NCI-H1417 treated with DMSO at 0.1 percent for 48 hours (cell line): Measurements from ENCODE around the gene NME9.

ENCODE experiments used
- DNase-seq: peaks from one replicate; lab custom pipeline; 2025; lab: John Stamatoyannopoulos, UW

NME9 gene

GRCh38 chr3:138332472-138333073 is 2.9 kb upstream of the NME9 start:
- no peak for DNase-seq

- DNase-seq: no peak
Measured at GRCh38 chr3:138331143-138331894, 1.7 kb upstream of the NME9 start.

GRCh38 chr3:138329984-138330293 is 288 bp upstream of the NME9 start:
- DNase-seq: no peak

- no peak for DNase-seq
Measured at GRCh38 chr3:138328341-138328740, 1.3 kb downstream of the NME9 start.

- DNase-seq: no peak
Measured at GRCh38 chr3:138327831-138328230, 1.8 kb downstream of the NME9 start.

GRCh38 chr3:138326866-138327595 is 2.6 kb downstream of the NME9 start:
- no peak for DNase-seq

- DNase-seq: no peak
Measured at GRCh38 chr3:138325990-138326389, 3.7 kb downstream of the NME9 start.

GRCh38 chr3:138323971-138324370 is 5.7 kb downstream of the NME9 start:
- no peak for DNase-seq

GRCh38 chr3:138317687-138318086 is 12.0 kb downstream of the NME9 start:
- no peak for DNase-seq

- DNase-seq: no peak
Measured at GRCh38 chr3:138314751-138315150, 14.9 kb downstream of the NME9 start.

- DNase-seq: no peak
Measured at GRCh38 chr3:138310494-138310893, 19.2 kb downstream of the NME9 start.

GRCh38 chr3:138308783-138309182 is 20.9 kb downstream of the NME9 start:
- DNase-seq: no peak

GRCh38 chr3:138307899-138308298 is 21.8 kb downstream of the NME9 start:
- DNase-seq: no peak

- DNase-seq: no peak
Measured at GRCh38 chr3:138303474-138303873, 26.2 kb downstream of the NME9 start.

GRCh38 chr3:138300647-138301046 is 29.0 kb downstream of the NME9 start:
- DNase-seq: no peak

GRCh38 chr3:138297876-138298275 is 31.8 kb downstream of the NME9 start:
- no peak for DNase-seq

GRCh38 chr3:138297059-138297607 is 32.5 kb downstream of the NME9 start:
- no peak for DNase-seq

GRCh38 chr3:138296639-138297038 is 33.0 kb downstream of the NME9 start:
- no peak for DNase-seq

- no peak for DNase-seq
Measured at GRCh38 chr3:138289701-138290100, 40.0 kb downstream of the NME9 start.

- no peak for DNase-seq
Measured at GRCh38 chr3:138289260-138289659, 40.4 kb downstream of the NME9 start.

GRCh38 chr3:138284957-138285477 is 44.6 kb downstream of the NME9 start:
- no peak for DNase-seq

- no peak for DNase-seq
Measured at GRCh38 chr3:138284079-138284478, 45.6 kb downstream of the NME9 start.

GRCh38 chr3:138282836-138283235 is 46.8 kb downstream of the NME9 start:
- no peak for DNase-seq
